HuH-7.5 (cell line): ENCODE data around the gene GPR139.

Experiments used
- DNase-seq: peaks from one replicate; pipeline ENCODE4 v3.0.0; 2011; ENCODE audit warnings: low spot score

Gene GPR139

GRCh38 chr16:20073203-20074098 is at the start of gene GPR139:
TSS of gene GPR139 (minus strand) at chr16:20073890. CDS start at chr16:20073616, 274 bp downstream.
- no peak for DNase-seq

- no peak for DNase-seq
Measured at GRCh38 chr16:20122011-20122410, 48.3 kb upstream of the GPR139 start.

DNA sequence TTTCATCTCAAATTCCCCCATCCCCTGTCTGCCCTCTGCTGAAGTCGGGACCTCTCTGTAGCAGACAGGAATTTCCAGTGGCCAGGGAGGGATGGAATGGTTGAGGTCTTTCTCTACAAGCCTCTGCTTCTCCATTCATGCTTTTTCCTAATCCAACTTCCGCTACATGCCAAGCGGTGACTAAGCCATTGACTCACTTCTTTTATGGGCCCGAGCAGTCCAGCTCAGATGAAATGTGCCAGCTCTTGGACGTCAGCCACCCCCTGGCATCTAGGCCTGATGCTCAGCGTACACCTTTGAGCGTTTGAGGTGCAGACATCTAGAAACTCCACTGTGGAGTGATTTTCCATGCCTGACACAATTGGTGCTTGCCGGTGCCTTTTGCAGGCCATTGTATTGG is 40.7 kb upstream of the GPR139 start:
- DNase-seq = no peak

GRCh38 chr16:20111143-20111542 is 37.5 kb upstream of the GPR139 start:
- DNase-seq = no peak

DNA sequence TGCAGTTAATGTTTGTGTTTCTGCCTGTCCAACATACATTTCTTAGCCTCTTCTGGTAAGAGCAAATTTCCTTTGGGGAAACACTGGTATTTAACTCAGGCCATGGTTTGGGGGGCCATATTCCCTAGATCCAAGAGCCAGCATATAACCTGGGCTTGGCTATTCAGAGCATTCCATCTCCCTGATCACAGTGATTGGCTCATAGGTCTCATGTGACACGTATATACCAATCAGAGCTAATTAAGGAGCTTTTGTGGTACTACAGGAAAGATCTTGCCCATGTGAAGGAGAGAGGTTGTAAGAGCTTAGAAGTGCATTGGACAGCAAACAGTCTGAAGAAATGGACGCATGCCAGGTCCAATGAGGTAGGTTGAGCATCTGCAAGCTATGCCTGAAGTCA is 33.4 kb upstream of the GPR139 start:
- DNase-seq = no peak

GRCh38 chr16:20104563-20105183 is 31.0 kb upstream of the GPR139 start:
- no peak for DNase-seq

DNA sequence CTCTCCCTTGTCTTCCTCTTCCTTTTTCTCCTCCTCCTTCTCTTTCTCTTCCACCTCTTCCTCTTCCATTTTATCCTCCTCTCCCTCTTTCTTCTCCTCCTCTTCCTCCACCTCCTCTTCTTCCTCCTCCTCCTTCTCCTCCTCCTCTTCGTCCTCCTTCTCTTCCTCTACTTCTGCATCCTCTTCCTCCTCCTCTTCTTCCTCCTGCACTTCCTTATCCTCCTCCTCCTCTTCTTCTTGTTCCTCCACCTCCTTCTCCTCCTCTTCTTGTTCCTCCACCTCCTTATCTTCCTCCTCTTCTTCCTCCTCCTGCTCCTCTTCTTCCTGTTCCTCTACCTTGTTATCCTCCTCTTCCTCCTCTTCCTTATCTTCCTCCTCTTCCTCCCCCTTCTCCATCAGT is 28.8 kb upstream of the GPR139 start:
- DNase-seq = no peak

- DNase-seq = no peak
Measured at GRCh38 chr16:20102021-20102420, 28.3 kb upstream of the GPR139 start.

DNA sequence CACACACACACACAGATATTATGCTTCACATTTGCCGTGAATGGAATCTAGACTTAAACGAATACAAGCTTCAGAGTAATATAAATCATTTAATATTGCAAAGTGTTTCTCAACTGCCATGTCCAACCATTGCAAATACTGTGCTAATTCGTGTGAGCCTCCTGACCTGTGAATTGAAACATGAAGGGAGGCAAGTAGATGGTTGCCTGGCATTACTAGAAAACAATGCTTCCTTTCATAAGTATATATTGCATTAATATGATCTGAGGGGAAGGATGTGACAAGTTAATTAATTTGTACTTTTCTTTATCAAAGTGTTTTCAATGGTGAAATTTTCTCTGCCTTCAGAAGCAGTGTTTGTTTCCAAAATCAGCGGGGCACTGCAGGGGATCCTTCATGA is 25.7 kb upstream of the GPR139 start:
- DNase-seq = no peak

- no peak for DNase-seq
Measured at GRCh38 chr16:20094157-20094556, 20.5 kb upstream of the GPR139 start.

DNA sequence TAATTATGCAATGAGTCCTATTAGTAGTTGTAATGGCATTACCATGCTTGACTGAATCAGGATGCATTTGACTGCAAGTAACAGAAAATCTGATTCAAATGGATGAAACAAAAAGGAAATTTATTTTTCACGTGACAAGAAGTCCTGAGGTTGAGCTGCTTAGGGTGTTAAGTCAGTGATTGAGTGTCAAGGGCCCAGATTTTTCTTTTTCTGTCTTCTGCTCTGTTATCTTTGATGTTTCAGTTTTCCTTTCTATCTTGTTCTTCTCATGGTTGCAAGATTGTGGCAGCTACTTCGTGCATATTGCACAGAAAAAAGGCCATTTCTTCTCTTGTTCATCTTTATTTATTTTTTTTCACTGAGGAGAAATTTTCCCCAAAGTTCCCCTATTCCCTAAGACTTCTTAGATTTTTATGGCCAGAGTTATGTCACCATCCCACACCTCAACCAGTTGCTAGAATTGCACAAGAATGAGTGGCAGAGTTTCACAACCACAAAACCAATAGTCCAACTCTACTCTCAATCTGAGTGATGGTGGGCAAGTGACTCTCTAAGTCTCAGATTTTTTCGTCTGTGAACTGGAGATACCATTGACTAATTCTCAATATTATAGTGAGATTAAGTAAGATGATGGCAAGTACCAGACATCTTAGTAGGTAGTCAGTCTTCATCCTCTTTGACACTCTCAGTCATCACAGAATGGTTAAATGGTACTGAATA is 15.7 kb upstream of the GPR139 start:
- no peak for DNase-seq

DNA sequence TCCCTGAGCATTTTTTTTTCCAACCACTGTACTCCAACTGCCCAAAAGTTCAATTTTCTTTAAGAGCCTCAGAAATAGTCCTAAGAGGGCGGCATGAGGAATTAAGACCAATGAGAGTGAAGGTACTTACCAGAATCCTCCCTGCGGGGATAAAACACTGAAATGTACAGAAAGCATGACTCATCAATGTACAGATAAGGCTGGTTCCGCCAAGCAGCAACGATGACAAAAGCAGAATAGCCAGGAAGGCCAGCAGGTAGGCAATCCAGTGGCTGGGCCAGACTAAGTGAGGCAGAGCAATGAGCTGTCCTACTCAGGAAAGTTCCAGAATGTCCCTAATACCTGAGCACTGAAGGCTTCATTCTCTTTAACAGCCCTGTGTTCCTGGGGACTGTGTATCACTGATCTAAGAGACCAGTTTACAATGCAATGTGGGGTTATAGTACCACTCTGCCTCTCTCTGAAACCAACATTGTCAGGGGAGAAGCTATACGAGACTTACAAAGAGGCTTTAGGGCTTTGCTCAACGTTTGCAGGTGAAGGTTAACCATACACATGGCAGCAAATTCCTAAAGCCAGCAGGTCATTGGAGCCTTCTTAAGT is 11.0 kb upstream of the GPR139 start:
- DNase-seq = no peak

DNA sequence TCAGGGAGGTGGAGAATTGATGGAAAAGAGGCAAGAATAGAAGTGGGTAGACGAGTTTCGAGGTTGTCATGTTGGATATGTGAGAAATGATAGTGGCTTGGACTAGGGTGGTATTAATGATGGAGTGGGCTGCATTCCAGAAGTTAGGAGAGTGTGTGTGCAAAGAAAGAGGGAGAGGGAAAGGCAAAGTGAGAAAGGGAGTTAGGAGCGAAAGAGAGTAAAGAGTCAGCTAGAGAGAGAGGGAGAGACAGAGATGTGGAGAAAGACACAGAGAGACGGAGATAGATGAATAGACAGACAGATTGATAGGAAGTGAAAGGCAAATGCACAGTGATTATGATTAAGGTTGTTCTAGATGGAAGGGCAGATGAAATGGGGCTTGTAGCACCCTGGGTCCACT is 5.4 kb upstream of the GPR139 start:
- no peak for DNase-seq

- DNase-seq = no peak
Measured at GRCh38 chr16:20075243-20075642, 1.6 kb upstream of the GPR139 start.

- no peak for DNase-seq
Measured at GRCh38 chr16:20074099-20074991, 655 bp upstream of the GPR139 start.

- no peak for DNase-seq
Measured at GRCh38 chr16:20072874-20073202, 852 bp downstream of the GPR139 start.

GRCh38 chr16:20072146-20072873 is 1.4 kb downstream of the GPR139 start:
- DNase-seq = no peak

DNA sequence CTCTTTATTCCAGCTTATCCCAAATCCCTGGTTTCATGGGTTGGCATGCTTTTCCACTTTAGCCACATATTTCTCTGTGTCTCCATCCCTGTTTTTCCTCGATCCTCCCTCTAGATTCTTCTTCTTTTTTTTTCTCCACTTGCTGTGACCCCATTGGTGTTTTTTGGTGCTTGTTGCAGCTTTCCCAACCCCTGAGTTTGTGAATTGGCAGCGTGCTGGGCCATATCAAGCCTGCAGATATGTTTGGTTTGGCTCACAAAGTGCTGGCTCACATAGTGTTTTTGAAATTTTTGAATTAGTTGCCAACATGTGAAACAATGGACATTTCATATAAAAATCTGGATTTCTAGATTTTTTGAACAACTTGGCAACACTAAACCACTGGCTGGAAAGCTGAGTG is 8.8 kb downstream of the GPR139 start:
- no peak for DNase-seq

- DNase-seq = no peak
Measured at GRCh38 chr16:20064520-20064919, 9.2 kb downstream of the GPR139 start.

GRCh38 chr16:20061132-20061531 is 12.6 kb downstream of the GPR139 start:
- no peak for DNase-seq

DNA sequence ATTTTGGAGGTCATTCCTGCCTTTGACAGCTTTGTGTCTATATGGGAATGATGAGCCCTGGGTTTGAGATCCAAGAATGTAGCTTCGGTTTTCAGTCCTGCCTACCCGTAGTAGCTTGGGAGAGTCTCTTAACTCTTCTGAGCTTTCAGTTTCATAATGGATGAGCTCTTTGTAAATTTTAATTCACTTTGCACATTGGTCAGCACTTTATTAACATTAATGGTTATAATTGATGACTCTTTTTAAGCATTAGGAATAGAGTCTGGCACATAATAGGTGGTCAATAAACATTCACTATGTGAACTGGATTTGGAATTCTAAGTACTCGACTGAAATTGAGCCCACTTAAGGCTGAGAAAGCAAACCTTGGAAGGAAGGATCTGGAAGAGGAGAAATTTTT is 17.3 kb downstream of the GPR139 start:
- no peak for DNase-seq
